Measurements from ENCODE around the gene HSFX3.
"Not testable (repeated sequence)": the region's sequence is repeated elsewhere in the genome, so short reads cannot be mapped to it uniquely, and the experiment has no call there.

The HSFX3 gene

GRCh38 chrX:149518236-149518635, 31.5 kb downstream of the HSFX3 start:
- no peak for DNase-seq (ENCODE audit: insufficient read length, low spot score)
- FAIRE-seq = no peak

GRCh38 chrX:149517308-149517707, 32.4 kb downstream of the HSFX3 start:
- no peak for FAIRE-seq
- DNase-seq (ENCODE audit: insufficient read length, low spot score) = no peak

- no peak for DNase-seq (ENCODE audit: insufficient read length, low spot score)
- FAIRE-seq = no peak
Measured at GRCh38 chrX:149516604-149517003, 33.1 kb downstream of the HSFX3 start.

GRCh38 chrX:149515954-149516602, 33.6 kb downstream of the HSFX3 start:
- DNase-seq (ENCODE audit: insufficient read length, low spot score) (no peak), FAIRE-seq (peak; percentile 61)

- DNase-seq (ENCODE audit: insufficient read length, low spot score) (no peak), FAIRE-seq (no peak)
Measured at GRCh38 chrX:149513825-149514428, 35.8 kb downstream of the HSFX3 start.

- DNase-seq (ENCODE audit: insufficient read length, low spot score) = no peak
- FAIRE-seq = peak; percentile 87
Measured at GRCh38 chrX:149512225-149512885, 37.4 kb downstream of the HSFX3 start.

- DNase-seq (ENCODE audit: insufficient read length, low spot score) (no peak), FAIRE-seq (no peak)
Measured at GRCh38 chrX:149511081-149511480, 38.6 kb downstream of the HSFX3 start.

- FAIRE-seq (peak; percentile 80), DNase-seq (ENCODE audit: insufficient read length, low spot score) (no peak)
Measured at GRCh38 chrX:149510386-149510785, 39.3 kb downstream of the HSFX3 start.

GRCh38 chrX:149508467-149508866, 41.3 kb downstream of the HSFX3 start:
- DNase-seq (ENCODE audit: insufficient read length, low spot score) (no peak), FAIRE-seq (no peak)

- no peak for FAIRE-seq
- no peak for DNase-seq (ENCODE audit: insufficient read length, low spot score)
Measured at GRCh38 chrX:149506349-149506748, 43.4 kb downstream of the HSFX3 start.

GRCh38 chrX:149505671-149506070, 44.1 kb downstream of the HSFX3 start:
- FAIRE-seq (no peak), DNase-seq (ENCODE audit: insufficient read length, low spot score) (no peak)

GRCh38 chrX:149504915-149505651, 44.6 kb downstream of the HSFX3 start, which contains the start of gene IDS:
Gene IDS, minus strand, starts transcription at chrX:149505306. Its CDS starts 169 bp downstream, at chrX:149505137.
- FAIRE-seq = no peak
- DNase-seq (ENCODE audit: insufficient read length, low spot score) = peak; percentile 42

GRCh38 chrX:149504226-149504914, 45.4 kb downstream of the HSFX3 start:
- FAIRE-seq = peak; percentile 96
- DNase-seq (ENCODE audit: insufficient read length, low spot score) = no peak

- DNase-seq (ENCODE audit: insufficient read length, low spot score); FAIRE-seq: not testable (repeated sequence)
Measured at GRCh38 chrX:149503446-149503845, 46.3 kb downstream of the HSFX3 start.

- DNase-seq (ENCODE audit: insufficient read length, low spot score) = not testable (repeated sequence)
- FAIRE-seq = peak; percentile 100
Measured at GRCh38 chrX:149502923-149503322, 46.8 kb downstream of the HSFX3 start.

GRCh38 chrX:149499766-149500165, 50.0 kb downstream of the HSFX3 start:
- no peak for DNase-seq (ENCODE audit: insufficient read length, low spot score)
- FAIRE-seq = no peak

GRCh38 chrX:149498767-149499166, 51.0 kb downstream of the HSFX3 start:
- FAIRE-seq (peak; percentile 85), DNase-seq (ENCODE audit: insufficient read length, low spot score) (no peak)

All from GM19239 (cell line).